ENCODE results near the gene PARD3B.

PARD3B gene

GRCh38 chr2:205543262-205543843 lies 998.1 kb downstream of the PARD3B start:
- Mint-ChIP-seq H3K4me1 (peaks cover 10 to 26% of the 10 kb centered on the region in 2 donors), H3K36me3 (no peaks in the 10 kb centered on the region), H3K27me3 (no peaks in the 10 kb centered on the region), H3K27ac (no peak overlapping the region), H3K9me3 (no peaks in the 10 kb centered on the region), H3K4me3 (no peak overlapping the region)
- ATAC-seq (replicated peaks) (peak; percentile 86 to 91), DNase-seq (peak; percentile 36)

- no peaks in the 10 kb centered on the region for H3K9me3 Mint-ChIP-seq
- ATAC-seq (replicated peaks) (peak; percentile 65 to 74), DNase-seq (no peak)
- no peak overlapping the region for H3K27ac Mint-ChIP-seq
- no peaks in the 10 kb centered on the region for H3K27me3 Mint-ChIP-seq
- H3K4me1 Mint-ChIP-seq, result peaks cover 10 to 26% of the 10 kb centered on the region in 2 donors
- H3K4me3 Mint-ChIP-seq, result no peak overlapping the region
- no peaks in the 10 kb centered on the region for H3K36me3 Mint-ChIP-seq
Measured at GRCh38 chr2:205543937-205544702, 998.8 kb downstream of the PARD3B start.

DNA sequence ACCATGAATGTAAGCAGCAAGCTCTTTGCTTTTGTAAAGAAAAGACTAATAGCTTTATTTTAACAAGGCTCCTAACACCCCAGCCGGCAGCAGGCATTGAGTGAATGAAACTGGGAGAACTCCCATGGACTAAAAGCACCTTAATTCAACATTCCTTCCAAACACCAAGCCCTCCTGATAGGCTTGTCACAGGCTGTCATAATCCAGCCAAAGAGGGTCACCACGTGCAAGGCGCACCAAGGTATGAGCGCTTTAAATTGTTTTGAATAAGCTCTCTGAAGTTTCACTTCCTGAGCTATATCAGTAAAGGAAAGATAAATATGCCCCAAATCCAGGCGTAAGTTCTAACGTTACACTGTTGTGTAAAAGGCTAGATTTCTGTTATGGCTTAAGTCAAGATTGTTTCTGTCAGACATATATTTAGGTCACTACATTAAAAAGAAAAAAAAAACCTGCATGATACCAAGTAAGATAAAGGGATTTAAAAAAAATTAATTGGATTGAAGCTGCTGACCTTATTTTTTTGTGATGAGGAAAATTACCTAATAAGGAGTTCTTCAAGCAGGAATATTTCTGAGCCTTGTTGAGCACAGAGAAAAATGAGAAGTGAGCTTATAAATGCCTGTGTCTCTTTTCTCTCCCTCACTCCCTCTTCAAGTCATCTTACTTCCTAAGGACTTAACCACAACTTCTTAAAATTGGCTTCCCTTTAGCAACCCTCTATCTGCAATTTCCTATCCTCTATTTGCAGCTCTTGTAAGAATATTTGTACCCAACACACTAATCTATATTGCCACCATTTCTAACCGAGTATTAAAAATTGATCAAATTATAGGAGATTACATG lies 1000.9 kb downstream of the PARD3B start:
- H3K27ac Mint-ChIP-seq, result no peak overlapping the region
- no peak for ATAC-seq (replicated peaks)
- H3K4me1 Mint-ChIP-seq, result peaks cover 7 to 14% of the 10 kb centered on the region in 2 donors
- no peak for DNase-seq
- no peaks in the 10 kb centered on the region for H3K36me3 Mint-ChIP-seq
- H3K4me3 Mint-ChIP-seq, result no peak overlapping the region
- no peaks in the 10 kb centered on the region for H3K27me3 Mint-ChIP-seq
- no peaks in the 10 kb centered on the region for H3K9me3 Mint-ChIP-seq

DNA sequence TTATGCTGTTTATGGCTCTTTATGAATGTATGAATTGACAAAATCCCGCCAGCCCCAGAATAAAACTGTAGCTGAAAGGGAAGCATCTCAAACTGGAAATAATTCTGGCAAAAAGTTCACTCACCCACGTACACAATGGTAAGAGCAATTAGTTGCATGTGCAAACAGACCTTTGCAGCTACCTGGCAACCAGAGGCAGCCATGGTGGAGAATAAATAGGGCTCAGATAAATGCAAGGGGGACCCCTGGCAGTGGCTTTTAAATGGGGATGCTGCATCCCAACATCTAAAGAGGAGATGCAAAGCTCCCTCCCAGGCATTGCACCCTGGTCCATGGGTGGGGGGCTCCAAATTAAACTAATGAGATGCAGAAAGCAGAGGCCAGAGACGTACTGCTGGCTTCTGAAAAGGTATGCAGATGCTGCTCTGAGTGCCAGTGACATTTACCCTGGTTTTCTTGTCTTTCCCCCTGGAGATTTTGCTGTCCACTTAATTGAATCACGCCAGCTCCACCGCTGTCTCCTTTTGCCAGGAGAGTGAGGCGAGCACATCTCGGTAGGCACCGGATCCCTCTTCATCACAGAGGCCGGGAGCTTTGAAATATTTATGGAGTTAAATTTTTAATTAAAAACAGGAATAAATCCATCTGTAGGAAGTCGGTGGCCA lies 1010.4 kb downstream of the PARD3B start:
- ATAC-seq (replicated peaks), result no peak
- Mint-ChIP-seq H3K27me3 (peaks cover 9 to 11% of the 10 kb centered on the region in 2 donors), H3K36me3 (no peaks in the 10 kb centered on the region), H3K4me1 (no peaks in the 10 kb centered on the region), H3K9me3 (no peaks in the 10 kb centered on the region), H3K4me3 (no peak overlapping the region), H3K27ac (no peak overlapping the region)
- no peak for DNase-seq

DNA sequence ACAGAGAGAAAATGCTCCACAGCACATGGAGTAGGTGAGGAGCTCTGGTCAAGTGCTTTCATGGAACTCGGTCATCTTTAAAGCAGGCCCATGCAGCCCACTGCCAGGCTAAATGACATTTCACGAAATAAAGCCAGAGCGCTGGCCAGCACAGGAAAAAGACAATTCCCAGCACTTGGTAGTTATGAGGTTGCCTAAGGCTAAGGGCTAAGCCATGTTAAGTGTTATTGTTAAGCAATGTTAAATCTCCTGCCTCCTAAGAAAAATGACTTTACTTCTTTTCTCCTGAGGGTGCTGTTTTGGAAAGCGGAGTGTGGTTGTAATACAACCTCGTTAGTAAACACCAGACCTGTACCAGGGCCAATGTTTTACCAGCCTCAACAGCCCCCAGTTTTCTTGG lies 1011.1 kb downstream of the PARD3B start:
- no peak overlapping the region for H3K27ac Mint-ChIP-seq
- H3K4me3 Mint-ChIP-seq, result no peak overlapping the region
- ATAC-seq (replicated peaks) (no peak), DNase-seq (no peak)
- no peaks in the 10 kb centered on the region for H3K36me3 Mint-ChIP-seq
- no peaks in the 10 kb centered on the region for H3K4me1 Mint-ChIP-seq
- H3K27me3 Mint-ChIP-seq, result peaks cover 9 to 11% of the 10 kb centered on the region in 2 donors
- no peaks in the 10 kb centered on the region for H3K9me3 Mint-ChIP-seq

DNA sequence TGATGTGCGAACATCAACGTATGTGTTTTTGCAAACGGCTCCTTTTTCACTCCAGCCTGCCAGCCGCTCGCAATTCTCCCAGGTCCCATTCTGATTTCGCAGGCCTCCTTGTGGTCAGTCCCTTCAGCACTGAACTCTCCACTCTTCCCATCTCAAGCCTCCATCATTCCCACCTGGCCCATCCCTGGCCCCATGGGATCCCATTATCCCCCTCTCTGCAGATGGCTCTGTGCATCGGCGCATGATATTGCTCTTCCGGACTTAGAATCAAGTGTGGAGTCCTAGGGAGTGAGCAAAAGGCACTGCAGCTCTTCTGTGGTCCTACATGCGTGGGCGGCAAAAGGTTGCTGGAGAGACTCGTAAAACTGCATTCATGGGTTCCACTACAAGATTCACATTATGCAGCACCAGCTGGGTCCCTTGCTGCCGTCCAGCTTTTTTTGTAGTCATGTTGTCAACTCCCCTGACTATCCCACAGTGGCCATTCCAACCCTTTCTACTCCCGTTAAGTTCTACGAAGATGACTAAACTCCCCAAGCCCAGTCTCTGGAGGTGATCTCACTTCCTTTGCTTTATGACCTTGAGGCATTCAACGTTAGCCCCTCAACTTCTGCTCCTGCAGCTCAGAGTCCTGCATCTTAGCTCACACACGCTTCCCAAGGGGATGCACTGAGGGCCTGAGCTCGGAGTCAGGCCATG lies 1011.7 kb downstream of the PARD3B start:
- no peak overlapping the region for H3K27ac Mint-ChIP-seq
- peaks cover 9 to 11% of the 10 kb centered on the region in 2 donors for H3K27me3 Mint-ChIP-seq
- no peaks in the 10 kb centered on the region for H3K9me3 Mint-ChIP-seq
- no peaks in the 10 kb centered on the region for H3K4me1 Mint-ChIP-seq
- no peak for ATAC-seq (replicated peaks)
- DNase-seq, result no peak
- H3K4me3 Mint-ChIP-seq, result no peak overlapping the region
- H3K36me3 Mint-ChIP-seq, result no peaks in the 10 kb centered on the region

DNA sequence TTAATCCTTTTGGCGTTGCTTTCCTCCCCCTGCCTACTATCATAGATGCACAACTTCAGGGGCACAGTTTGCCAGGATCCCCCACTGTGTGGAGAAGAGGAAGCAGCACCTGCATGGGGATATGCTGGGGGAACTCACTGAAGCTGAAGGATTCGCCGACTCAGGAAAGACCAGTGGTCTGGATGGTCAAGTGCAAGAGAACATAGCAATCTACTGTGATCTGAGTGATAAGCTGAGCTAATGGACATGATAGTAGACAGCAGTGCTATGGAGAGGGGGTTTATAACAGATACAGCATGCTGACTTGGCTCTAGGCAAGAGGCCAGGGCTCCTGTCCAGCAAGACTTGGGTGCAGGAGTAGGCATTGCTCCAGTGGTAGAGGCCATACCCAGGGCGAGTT lies 1012.6 kb downstream of the PARD3B start:
- Mint-ChIP-seq H3K9me3 (no peaks in the 10 kb centered on the region), H3K4me1 (no peaks in the 10 kb centered on the region), H3K36me3 (no peaks in the 10 kb centered on the region), H3K27ac (no peak overlapping the region), H3K27me3 (peaks cover 9 to 11% of the 10 kb centered on the region in 2 donors), H3K4me3 (no peak overlapping the region)
- no peak for DNase-seq
- no peak for ATAC-seq (replicated peaks)

GRCh38 chr2:205561441-205561840 lies 1016.2 kb downstream of the PARD3B start:
- DNase-seq (no peak), ATAC-seq (replicated peaks) (no peak)
- peaks cover 11 to 17% of the 10 kb centered on the region in 2 donors for H3K27me3 Mint-ChIP-seq
- no peaks in the 10 kb centered on the region for H3K36me3 Mint-ChIP-seq
- no peaks in the 10 kb centered on the region for H3K4me1 Mint-ChIP-seq
- H3K27ac Mint-ChIP-seq, result no peak overlapping the region
- no peak overlapping the region for H3K4me3 Mint-ChIP-seq
- H3K9me3 Mint-ChIP-seq, result no peaks in the 10 kb centered on the region

DNA sequence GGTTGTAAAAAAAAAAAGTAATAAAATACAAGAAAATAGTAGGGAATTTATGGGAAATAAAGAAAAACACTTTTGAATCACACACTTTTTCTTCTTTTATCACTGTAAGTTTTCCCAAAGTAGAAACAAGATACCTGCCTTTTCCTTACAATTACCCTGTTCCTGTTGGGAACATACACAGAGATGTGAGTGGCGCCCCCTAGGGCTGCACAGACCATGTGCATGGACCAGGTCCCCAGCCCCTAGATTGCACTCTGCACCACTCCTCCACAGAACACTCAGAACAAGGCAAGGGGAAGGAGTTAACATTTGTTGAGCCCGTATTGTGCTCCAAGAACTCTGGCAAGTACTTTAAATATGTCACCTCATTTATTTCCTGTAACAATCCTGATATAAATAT lies 1018.4 kb downstream of the PARD3B start:
- ATAC-seq (replicated peaks) (peak in 1 of 2 donors; percentile 36), DNase-seq (no peak)
- Mint-ChIP-seq H3K9me3 (no peaks in the 10 kb centered on the region), H3K27ac (no peak overlapping the region), H3K27me3 (peaks cover 2 to 10% of the 10 kb centered on the region in 2 donors), H3K4me1 (no peaks in the 10 kb centered on the region), H3K36me3 (no peaks in the 10 kb centered on the region), H3K4me3 (no peak overlapping the region)

DNA sequence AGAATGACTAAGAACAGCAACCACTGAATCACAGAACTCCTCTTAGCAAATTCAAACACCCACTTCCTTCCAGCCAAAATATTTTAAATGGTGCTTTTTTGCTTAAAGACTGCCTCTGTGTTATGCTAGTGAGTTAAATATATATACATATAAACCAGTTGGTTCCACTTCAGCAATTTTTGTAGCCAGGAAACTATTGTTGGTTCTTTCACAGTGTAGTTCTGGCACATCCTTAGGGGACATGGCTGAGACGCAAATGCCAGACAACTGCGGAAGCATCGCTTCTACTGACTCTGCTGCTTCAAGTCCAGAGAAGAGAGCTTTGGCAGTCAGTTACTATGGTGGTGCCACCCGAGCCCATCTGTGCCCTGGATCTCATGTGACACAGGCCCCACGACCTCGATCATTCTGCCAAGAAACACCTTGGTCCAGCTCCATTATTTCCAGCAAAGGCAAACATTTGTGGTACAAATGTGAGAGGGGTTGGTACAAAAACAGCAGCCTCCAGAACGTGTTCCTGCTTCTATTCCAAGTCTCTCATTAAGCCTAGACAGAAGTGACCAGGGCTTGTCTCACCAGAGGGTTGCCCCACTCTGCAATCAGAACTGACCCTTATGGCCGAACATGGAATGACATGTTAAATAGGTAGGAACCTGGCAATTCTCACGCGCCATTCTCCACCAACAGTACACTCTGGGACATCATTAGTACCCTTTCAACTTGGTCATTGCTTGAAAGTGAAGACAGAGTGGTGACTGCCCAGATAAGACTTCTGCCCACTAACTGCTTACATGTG lies 1019.3 kb downstream of the PARD3B start:
- peak in 1 of 2 donors; percentile 19 for ATAC-seq (replicated peaks)
- H3K27me3 Mint-ChIP-seq, result peaks cover 0 to 8% of the 10 kb centered on the region in 2 donors
- H3K27ac Mint-ChIP-seq, result no peak overlapping the region
- H3K9me3 Mint-ChIP-seq, result no peaks in the 10 kb centered on the region
- H3K4me3 Mint-ChIP-seq, result no peak overlapping the region
- no peak for DNase-seq
- H3K36me3 Mint-ChIP-seq, result no peaks in the 10 kb centered on the region
- H3K4me1 Mint-ChIP-seq, result no peaks in the 10 kb centered on the region

DNA sequence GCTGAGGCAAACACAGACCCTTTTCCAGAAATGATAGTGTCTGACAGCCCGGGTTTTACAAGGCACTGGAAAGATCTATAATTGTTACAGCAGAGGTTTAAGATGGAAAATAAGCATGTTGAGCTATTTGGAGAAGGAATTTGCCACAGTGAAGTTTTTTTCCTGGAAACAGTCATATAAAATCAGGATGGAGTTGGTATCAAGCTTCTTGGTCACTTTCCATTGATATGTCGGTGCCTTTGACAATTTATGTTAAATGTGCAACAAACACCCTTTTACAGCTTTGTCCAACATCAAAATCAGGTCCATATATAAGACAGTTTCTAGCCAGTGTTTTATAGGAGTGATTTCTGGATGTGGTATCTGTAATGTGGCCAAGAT lies 1019.9 kb downstream of the PARD3B start:
- Mint-ChIP-seq H3K27me3 (peaks cover 0 to 8% of the 10 kb centered on the region in 2 donors), H3K27ac (no peak overlapping the region), H3K36me3 (no peaks in the 10 kb centered on the region)

GRCh38 chr2:205566606-205567168 lies 1021.4 kb downstream of the PARD3B start:
- ATAC-seq (replicated peaks) (no peak), DNase-seq (no peak)
- Mint-ChIP-seq H3K9me3 (no peaks in the 10 kb centered on the region), H3K4me1 (no peaks in the 10 kb centered on the region), H3K4me3 (no peak overlapping the region), H3K36me3 (no peaks in the 10 kb centered on the region), H3K27me3 (peaks cover 0 to 8% of the 10 kb centered on the region in 2 donors), H3K27ac (no peak overlapping the region)

More for the DNA sequence above, 1019.9 kb downstream of the PARD3B start:
- no peaks in the 10 kb centered on the region for H3K9me3 Mint-ChIP-seq
- no peaks in the 10 kb centered on the region for H3K4me1 Mint-ChIP-seq
- no peak for ATAC-seq (replicated peaks)
- H3K4me3 Mint-ChIP-seq, result no peak overlapping the region
- DNase-seq, result no peak

- Mint-ChIP-seq H3K4me1 (no peaks in the 10 kb centered on the region), H3K27ac (no peak overlapping the region), H3K36me3 (no peaks in the 10 kb centered on the region), H3K4me3 (no peak overlapping the region), H3K9me3 (peaks cover 0 to 5% of the 10 kb centered on the region in 2 donors), H3K27me3 (peaks cover 0 to 13% of the 10 kb centered on the region in 2 donors)
- DNase-seq, result no peak
- no peak for ATAC-seq (replicated peaks)
Measured at GRCh38 chr2:205568620-205569019, 1023.3 kb downstream of the PARD3B start.

Measured in stimulated activated naive B cell treated with anti-CD40 and anti-IgM and Interleukin-4, amounts not matched to agents 10 μg/mL and 1 μg/mL and 100 μg/mL, for 72 hours (primary cell).